Measurements from ENCODE around the gene OR6K2.

The OR6K2 gene

GRCh38 chr1:158685085-158685484 lies 15.4 kb downstream of the OR6K2 start:
- DNase-seq (ENCODE audit: low spot score): no peak

GRCh38 chr1:158681606-158682005 lies 18.8 kb downstream of the OR6K2 start:
- no peak for DNase-seq (ENCODE audit: low spot score)

- DNase-seq (ENCODE audit: low spot score): no peak
Measured at GRCh38 chr1:158679289-158679688, 21.2 kb downstream of the OR6K2 start.

- DNase-seq (ENCODE audit: low spot score): no peak
Measured at GRCh38 chr1:158675563-158676323, 24.7 kb downstream of the OR6K2 start.

- DNase-seq (ENCODE audit: low spot score): no peak
Measured at GRCh38 chr1:158674302-158674701, 26.1 kb downstream of the OR6K2 start.

- DNase-seq (ENCODE audit: low spot score): no peak
Measured at GRCh38 chr1:158666037-158666436, 34.4 kb downstream of the OR6K2 start.

GRCh38 chr1:158654571-158654970 lies 45.9 kb downstream of the OR6K2 start:
- DNase-seq (ENCODE audit: low spot score): no peak

- DNase-seq (ENCODE audit: low spot score): no peak
Measured at GRCh38 chr1:158654086-158654485, 46.4 kb downstream of the OR6K2 start.

- DNase-seq (ENCODE audit: low spot score): no peak
Measured at GRCh38 chr1:158652721-158653334, 47.6 kb downstream of the OR6K2 start.

Data from iPS-NIHi11 (cell line).